ENCODE data around the gene ZGPAT. TPM values are rescaled to one million over a fixed set of nuclear protein-coding genes. Genes with fewer than 3 reads are reported as not detected.

Gene ZGPAT
- total and polyA plus RNA-seq, 2 of the 13 experiments (the other 11 are each of a cell fraction or from before 2014, with no cell fraction given), result 23.0 to 41.9 TPM

- no TSS peak for BruUV-seq (replicated peaks)
- POLR2A ChIA-PET, result interaction anchor here (0.9 to 2.7 kb wide), 5 partner anchors 12 to 208 kb away, joined by 4 to 9 read pairs (median 8); partner anchors contain the start of genes ARFRP1, TPD52L2 and ZGPAT
- in situ Hi-C loops (cut with HindIII; ENCODE audit: extremely low pct_ligation_motif_present, low pct_unique_long_range_greater_than_20kb), result no loop called here
- TF ChIP-seq POLR2G (IDR thresholded peaks at IDR 0.05; ENCODE audit: low read depth, low read length), result peak; percentile 57; the same call in 1 of the 2 replicates
- TF ChIP-seq ZNF335 (CRISPR knock-in tag; IDR thresholded peaks at IDR 0.05), result no peak
- TF ChIP-seq IKZF5 (CRISPR knock-in tag; IDR thresholded peaks at IDR 0.05), result 0 out of 2 replicates have a peak, but pooled peaks have one; percentile 9
- peak; percentile 5; the same call in 1 of the 2 replicates for TF ChIP-seq BHLHE40 (IDR thresholded peaks at IDR 0.05; ENCODE audit: low read length)
- TF ChIP-seq HMG20B (CRISPR knock-in tag; conservative IDR thresholded peaks at IDR 0.05), result no peak
- TF ChIP-seq ZNF646 (CRISPR knock-in tag; IDR thresholded peaks at IDR 0.05), result no peak
- TF ChIP-seq ZNF720 (CRISPR knock-in tag; IDR thresholded peaks at IDR 0.05), result no peak
- no peak for TF ChIP-seq EP300 (IDR thresholded peaks at IDR 0.05; ENCODE audit: low read depth in 2 of 2, low read length in 2 of 2)
- no peak for TF ChIP-seq EP300 (CRISPR knock-in tag; IDR thresholded peaks at IDR 0.05; ENCODE audit: borderline replicate concordance)
- TF ChIP-seq SPEN (CRISPR knock-in tag; IDR thresholded peaks at IDR 0.05; ENCODE audit: low read depth), result 0 out of 2 replicates have a peak, but pooled peaks have one; percentile 50
- no peak for TF ChIP-seq SKIL (CRISPR knock-in tag; IDR thresholded peaks at IDR 0.05; ENCODE audit: borderline replicate concordance)
- no peak for TF ChIP-seq NPAS2 (CRISPR knock-in tag; IDR thresholded peaks at IDR 0.05; ENCODE audit: borderline replicate concordance)
- no peak for TF ChIP-seq ZNF230 (CRISPR knock-in tag; IDR thresholded peaks at IDR 0.05)
Observed at GRCh38 chr20:63745961-63746731, 38.3 kb downstream of the ZGPAT start.

More at GRCh38 chr20:63745961-63746731, 38.3 kb downstream of the ZGPAT start:
- Histone ChIP-seq H3K9me3 (ENCODE audit: low read length) (no peaks in the 10 kb centered on the region), H3K9ac (ENCODE audit: insufficient read depth, low read depth, low read length) (peak overlapping the region; percentile 26; the same call in 1 of the 2 replicates), H4K20me1 (ENCODE audit: insufficient read depth, low read length) (no peaks in the 10 kb centered on the region), H3K4me3 (replicated peaks in 1 of 3; ENCODE audit: insufficient read depth in 1 of 3, low read depth in 2 of 3, low read length in 3 of 3) (peak overlapping the region in 1 of 3 experiments; percentile 8; a peak in 1 of 6 replicates), H2AFZ (ENCODE audit: low read length) (no peak overlapping the region), H3K79me2 (ENCODE audit: insufficient read depth, low read length) (peaks cover 9% of the 10 kb centered on the region), H3K27ac (ENCODE audit: extremely low read length, insufficient read depth, low read length) (peak overlapping the region; percentile 19), H3K27me3 (ENCODE audit: control insufficient read depth in 1 of 2, insufficient read depth in 2 of 2, low read length in 2 of 2) (no peaks in the 10 kb centered on the region), H3K4me1 (ENCODE audit: insufficient read depth, low read length) (peaks cover 82% of the 10 kb centered on the region), H3K36me3 (replicated peaks in 1 of 2; ENCODE audit: control insufficient read depth in 1 of 2, insufficient read depth in 2 of 2, low read length in 2 of 2) (peaks cover 17 to 27% of the 10 kb centered on the region in 2 experiments), H3K4me2 (ENCODE audit: low read depth, low read length) (peak overlapping the region; percentile 77)
- FAIRE-seq, result no peak
- no peak for DNase-seq (ENCODE audit: low spot score)
- CTCF ChIA-PET (ENCODE audit: low intra/inter-chr PET ratio, low total read pairs), result no interaction called here
- ATAC-seq, result peak; percentile 27
- intact Hi-C loops (cut with micrococcal nuclease; ENCODE audit: unreplicated experiment), result loop anchor here (10.0 kb wide), 1 partner anchor 119 kb away; the partner anchor contains the start of genes ABHD16B and TPD52L2
- WGBS (ENCODE audit: low lambda C conversion rate), result 58% methylated on average over 19 of the region's 26 CpGs
